GM10266 (cell line): ENCODE results near the gene RHOD.

Source experiments
- DNase-seq: peaks from one replicate; pipeline ENCODE4 v3.0.0; 2012; ENCODE audit errors: extremely low spot score
- TF ChIP-seq, protein P1 (sequence below): IDR thresholded peaks from 2 replicates; pipeline ENCODE4 v1.5.1; 2012; ENCODE audit warnings: mild to moderate bottlenecking, low read depth; ENCODE audit not compliant: control insufficient read depth, insufficient read depth; ENCODE audit errors: missing control alignments

RHOD gene, protein sequence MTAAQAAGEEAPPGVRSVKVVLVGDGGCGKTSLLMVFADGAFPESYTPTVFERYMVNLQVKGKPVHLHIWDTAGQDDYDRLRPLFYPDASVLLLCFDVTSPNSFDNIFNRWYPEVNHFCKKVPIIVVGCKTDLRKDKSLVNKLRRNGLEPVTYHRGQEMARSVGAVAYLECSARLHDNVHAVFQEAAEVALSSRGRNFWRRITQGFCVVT

DNA sequence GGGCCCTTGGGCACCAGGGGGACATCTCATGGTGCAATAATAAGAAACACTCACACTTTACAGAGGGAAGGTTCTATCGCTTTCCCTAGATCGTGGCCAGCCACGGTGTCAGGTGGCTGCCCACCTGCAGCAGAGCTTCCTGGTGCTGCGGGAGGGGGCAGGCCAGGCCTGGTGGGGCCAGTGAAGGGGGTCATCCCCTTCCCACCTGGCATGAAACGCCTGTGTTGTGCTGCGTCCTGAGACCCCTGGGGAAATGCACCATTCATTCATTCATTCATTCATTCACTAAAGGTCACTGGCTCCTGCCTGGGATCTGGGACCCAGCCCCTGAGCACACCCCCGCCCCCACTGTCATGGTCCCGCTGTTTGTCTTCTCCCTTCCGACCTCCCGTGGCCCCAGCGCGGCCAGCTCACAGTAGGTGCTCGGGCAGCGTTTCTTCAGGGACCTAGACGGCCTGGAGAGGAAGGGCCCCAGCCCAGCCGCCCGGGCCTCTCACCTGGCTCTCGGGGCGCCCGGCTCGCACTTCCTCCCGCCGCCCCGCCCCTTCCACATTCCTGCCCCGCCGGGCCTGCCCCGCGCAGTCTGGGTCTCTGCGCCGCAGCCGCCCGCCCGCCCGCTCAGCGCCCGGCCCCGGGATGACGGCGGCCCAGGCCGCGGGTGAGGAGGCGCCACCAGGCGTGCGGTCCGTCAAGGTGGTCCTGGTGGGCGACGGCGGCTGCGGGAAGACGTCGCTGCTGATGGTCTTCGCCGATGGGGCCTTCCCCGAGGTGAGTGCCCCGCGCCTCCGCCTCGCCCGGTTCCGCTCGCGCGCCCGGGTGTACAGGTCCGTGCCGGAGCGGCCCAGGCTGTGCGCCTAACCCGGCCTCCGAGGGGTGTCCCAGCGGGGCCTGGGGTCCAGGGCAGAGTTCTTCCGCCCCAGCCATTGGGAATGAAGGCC, at the start of gene RHOD:
TSS of gene RHOD (plus strand) at position 581 of the 938 bp plus-strand sequence. CDS start at position 637, 56 bp downstream.
- TF ChIP-seq, protein P1, sequence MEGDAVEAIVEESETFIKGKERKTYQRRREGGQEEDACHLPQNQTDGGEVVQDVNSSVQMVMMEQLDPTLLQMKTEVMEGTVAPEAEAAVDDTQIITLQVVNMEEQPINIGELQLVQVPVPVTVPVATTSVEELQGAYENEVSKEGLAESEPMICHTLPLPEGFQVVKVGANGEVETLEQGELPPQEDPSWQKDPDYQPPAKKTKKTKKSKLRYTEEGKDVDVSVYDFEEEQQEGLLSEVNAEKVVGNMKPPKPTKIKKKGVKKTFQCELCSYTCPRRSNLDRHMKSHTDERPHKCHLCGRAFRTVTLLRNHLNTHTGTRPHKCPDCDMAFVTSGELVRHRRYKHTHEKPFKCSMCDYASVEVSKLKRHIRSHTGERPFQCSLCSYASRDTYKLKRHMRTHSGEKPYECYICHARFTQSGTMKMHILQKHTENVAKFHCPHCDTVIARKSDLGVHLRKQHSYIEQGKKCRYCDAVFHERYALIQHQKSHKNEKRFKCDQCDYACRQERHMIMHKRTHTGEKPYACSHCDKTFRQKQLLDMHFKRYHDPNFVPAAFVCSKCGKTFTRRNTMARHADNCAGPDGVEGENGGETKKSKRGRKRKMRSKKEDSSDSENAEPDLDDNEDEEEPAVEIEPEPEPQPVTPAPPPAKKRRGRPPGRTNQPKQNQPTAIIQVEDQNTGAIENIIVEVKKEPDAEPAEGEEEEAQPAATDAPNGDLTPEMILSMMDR, result no peak
- peak; percentile 67 for DNase-seq

DNA sequence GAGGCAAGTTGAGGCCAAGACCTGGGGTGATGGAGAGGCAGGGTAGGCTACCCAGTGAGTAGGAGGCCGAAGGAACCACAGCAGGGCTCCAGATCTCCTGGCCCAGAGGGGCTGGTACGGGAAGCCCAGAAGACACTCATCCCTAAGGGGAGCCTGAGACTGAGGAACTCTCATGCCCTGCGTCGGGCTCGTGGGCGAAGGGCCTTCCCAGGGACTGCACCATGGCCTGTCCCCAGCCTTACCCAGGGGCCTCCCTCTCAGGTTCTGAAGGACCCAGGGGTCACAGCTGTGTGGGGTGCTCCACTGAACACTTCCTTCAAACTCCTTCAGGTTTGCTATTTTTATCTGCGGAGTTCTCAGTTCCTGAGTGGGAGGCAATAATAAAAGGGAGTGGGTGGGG, 49.5 kb upstream of the RHOD start:
- TF ChIP-seq, protein P1, result no peak
- no peak for DNase-seq

DNA sequence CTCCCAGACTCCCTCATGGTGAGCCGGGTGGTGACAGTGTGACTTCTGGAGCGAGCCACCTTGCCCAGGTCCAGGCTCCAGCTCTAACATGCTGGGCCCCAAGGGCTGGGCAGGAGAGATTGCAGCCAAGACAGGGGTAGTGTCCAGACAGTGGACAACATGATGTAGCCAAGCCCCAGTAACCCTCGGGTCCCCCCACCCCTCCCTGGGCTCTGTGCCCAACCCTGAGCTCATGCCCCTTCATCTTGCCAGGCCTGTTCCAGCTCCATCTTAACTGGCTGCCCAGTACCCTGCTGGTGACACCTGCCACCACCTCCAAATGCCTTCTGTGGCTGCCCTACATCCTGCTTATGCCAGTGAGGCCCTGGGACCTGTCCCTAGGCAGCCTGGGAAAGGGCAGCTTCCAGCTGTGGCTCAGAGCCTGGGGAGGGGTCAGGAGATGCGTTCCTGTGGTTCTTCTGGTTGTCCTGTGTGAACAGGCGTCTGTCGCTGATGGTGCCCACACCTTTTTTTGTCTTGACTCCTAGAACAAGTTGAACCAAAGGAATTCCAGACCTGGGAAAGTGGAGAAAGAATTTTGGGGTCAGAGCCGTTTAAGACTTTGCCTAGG, 46.2 kb upstream of the RHOD start:
- TF ChIP-seq, protein P1, result no peak
- no peak for DNase-seq

DNA sequence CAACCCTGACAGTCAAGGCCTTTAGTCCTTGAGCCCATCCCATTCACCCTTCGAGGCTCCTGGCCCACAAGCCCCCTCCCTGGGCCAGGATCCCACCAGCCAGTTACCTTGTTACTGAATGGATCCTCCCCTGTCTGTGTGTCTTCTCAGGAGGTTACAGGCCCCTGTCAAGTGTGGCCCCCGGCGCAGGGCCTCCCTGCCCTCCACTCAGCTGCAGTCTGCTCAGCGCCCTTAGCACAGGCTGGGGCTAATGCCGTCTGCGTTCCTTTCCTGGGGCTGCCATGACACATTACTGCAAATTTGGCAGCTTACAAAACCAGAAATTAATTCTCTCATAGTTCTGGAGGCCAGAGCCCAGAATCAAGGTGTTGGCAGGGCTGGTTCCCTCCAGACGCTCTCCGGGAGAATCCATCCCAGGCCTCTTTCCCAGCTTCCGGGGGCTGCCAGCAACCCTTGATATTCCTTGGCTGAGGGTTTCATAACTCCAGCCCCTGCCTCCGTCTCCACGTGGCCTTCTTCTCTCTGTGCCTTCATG, 43.1 kb upstream of the RHOD start:
- TF ChIP-seq, protein P1, result no peak
- no peak for DNase-seq

DNA sequence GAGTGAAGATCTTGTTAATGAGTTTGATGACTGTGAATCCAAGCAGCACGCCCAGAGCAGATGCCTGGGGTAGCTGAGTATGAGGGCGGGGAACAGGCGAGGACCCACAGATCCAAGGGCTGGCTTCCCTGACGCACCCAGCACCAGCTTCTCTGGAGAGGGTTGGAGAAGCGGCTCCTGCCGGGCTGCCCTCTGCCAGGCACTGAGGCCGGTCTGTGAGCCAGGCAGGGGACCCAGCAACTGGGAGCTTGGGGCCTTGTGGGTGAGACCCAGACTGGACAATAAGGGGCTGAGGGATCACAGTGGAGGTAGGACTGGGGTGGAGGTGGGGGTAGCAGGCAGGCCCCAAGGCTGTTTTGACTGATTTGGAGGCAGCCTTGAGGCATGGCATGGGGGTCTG, 42.3 kb upstream of the RHOD start:
- no peak for DNase-seq
- TF ChIP-seq, protein P1, result no peak

DNA sequence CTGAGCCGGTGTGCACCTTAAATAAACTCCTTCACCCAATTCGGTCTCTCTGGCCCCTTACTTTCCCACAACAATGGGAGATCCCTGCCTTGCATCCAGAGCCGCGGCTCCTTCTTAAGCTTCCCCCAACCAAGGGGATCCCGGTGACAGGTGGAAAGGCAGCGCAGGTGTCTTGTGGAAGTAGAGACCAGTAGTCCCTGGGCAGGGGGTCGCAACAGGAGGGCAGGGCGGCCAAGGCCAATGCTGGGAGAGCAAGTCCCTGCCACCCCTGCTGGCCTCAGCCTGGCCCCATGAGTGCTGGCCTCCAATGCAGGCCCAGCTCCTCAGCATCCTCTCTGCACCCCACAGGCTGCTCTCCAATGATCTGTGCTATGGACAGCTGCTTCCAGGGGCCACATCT, 41.6 kb upstream of the RHOD start:
- TF ChIP-seq, protein P1, result no peak
- no peak for DNase-seq
